GM10266 (cell line): ENCODE measurements around the gene ST8SIA5.

Experiments
- DNase-seq: peaks from one replicate; pipeline ENCODE4 v3.0.0; 2012; ENCODE audit errors: extremely low spot score
- CTCF ChIP-seq: IDR thresholded peaks from 2 replicates; pipeline ENCODE4 v1.5.1; 2012; ENCODE audit warnings: mild to moderate bottlenecking, low read depth; ENCODE audit not compliant: control insufficient read depth, insufficient read depth; ENCODE audit errors: missing control alignments

ST8SIA5 gene

GRCh38 chr18:46731316-46731715 lies 25.5 kb downstream of the ST8SIA5 start:
- TF ChIP-seq CTCF: no peak

GRCh38 chr18:46728219-46728930 lies 28.5 kb downstream of the ST8SIA5 start:
- DNase-seq: no peak
- TF ChIP-seq CTCF: no peak

More at GRCh38 chr18:46731316-46731715, 25.5 kb downstream of the ST8SIA5 start:
- DNase-seq: no peak

- DNase-seq: no peak
- TF ChIP-seq CTCF: no peak
Measured at GRCh38 chr18:46727177-46727576, 29.7 kb downstream of the ST8SIA5 start.

GRCh38 chr18:46725310-46725709 lies 31.5 kb downstream of the ST8SIA5 start:
- TF ChIP-seq CTCF: no peak
- no peak for DNase-seq

- no peak for DNase-seq
- no peak for TF ChIP-seq CTCF
Measured at GRCh38 chr18:46723856-46724415, 32.9 kb downstream of the ST8SIA5 start.

GRCh38 chr18:46722051-46722450 lies 34.8 kb downstream of the ST8SIA5 start:
- no peak for TF ChIP-seq CTCF
- DNase-seq: no peak

GRCh38 chr18:46721331-46721730 lies 35.5 kb downstream of the ST8SIA5 start:
- DNase-seq: no peak
- TF ChIP-seq CTCF: no peak
